H9 (cell line): Measurements from ENCODE around the gene GPRASP3. TPM values are rescaled to one million over a fixed set of nuclear protein-coding genes. Genes with fewer than 3 reads are reported as not detected.

Experiments used
- DNase-seq: peaks from one replicate; pipeline ENCODE4 v3.0.0-alpha.2; 2017
- H2AFZ ChIP-seq: one replicate; pipeline ENCODE4 v1.6.1; 2013; ENCODE audit warnings: mild to moderate bottlenecking, low read length, control low read depth, moderate library complexity
- H2AK5ac ChIP-seq: 2 replicates; pipeline ENCODE4 v1.6.1; 2013; ENCODE audit warnings: low read length, control low read depth, mixed read lengths; ENCODE audit not compliant: insufficient read length
- H2BK120ac ChIP-seq: one replicate; pipeline ENCODE4 v1.6.1; 2013; ENCODE audit warnings: low read depth, mild to moderate bottlenecking, low read length, control low read depth, inconsistent platforms; ENCODE audit not compliant: poor library complexity, severe bottlenecking
- H2BK12ac ChIP-seq: 2 replicates; pipeline ENCODE4 v1.6.1; 2013; ENCODE audit warnings: low read length, control low read depth, mixed read lengths, low read depth; ENCODE audit not compliant: insufficient read length
- H2BK15ac ChIP-seq: 2 replicates; pipeline ENCODE4 v1.6.1; 2013; ENCODE audit warnings: low read depth, low read length, control low read depth
- H2BK20ac ChIP-seq: one replicate; pipeline ENCODE4 v1.6.1; 2013; ENCODE audit warnings: low read depth, mild to moderate bottlenecking, low read length, control low read depth, inconsistent platforms; ENCODE audit not compliant: poor library complexity, severe bottlenecking
- H2BK5ac ChIP-seq: 2 replicates; pipeline ENCODE4 v1.6.1; 2013; ENCODE audit warnings: low read length, control low read depth, mixed read lengths; ENCODE audit not compliant: insufficient read length
- H3K14ac ChIP-seq: 2 replicates; pipeline ENCODE4 v1.6.1; 2013; ENCODE audit warnings: low read length, control low read depth; ENCODE audit not compliant: insufficient read depth
- H3K18ac ChIP-seq: 2 replicates; pipeline ENCODE4 v1.6.1; 2013; ENCODE audit warnings: low read depth, mild to moderate bottlenecking, mixed read lengths, low read length, control low read depth; ENCODE audit not compliant: insufficient read length
- H3K23ac ChIP-seq: 2 replicates; pipeline ENCODE4 v1.6.1; 2013; ENCODE audit warnings: low read length, control low read depth, mixed read lengths, low read depth; ENCODE audit not compliant: insufficient read length
- H3K23me2 ChIP-seq: 2 replicates; pipeline ENCODE4 v1.6.1; 2013; ENCODE audit warnings: low read depth, mild to moderate bottlenecking, mixed read lengths, low read length, control low read depth; ENCODE audit not compliant: insufficient read length, poor library complexity, severe bottlenecking
- H3K27ac ChIP-seq: 2 replicates; pipeline ENCODE4 v1.5.1; 2013; ENCODE audit warnings: low read length, control low read depth, mixed read lengths, low read depth; ENCODE audit not compliant: insufficient read length
- H3K27me3 ChIP-seq: 2 replicates; pipeline ENCODE4 v1.6.1; 2013; ENCODE audit warnings: low read length, control low read depth, inconsistent platforms; ENCODE audit not compliant: insufficient read depth
- H3K4ac ChIP-seq: 2 replicates; pipeline ENCODE4 v1.6.1; 2013; ENCODE audit warnings: low read depth, mild to moderate bottlenecking, control low read depth, inconsistent platforms, low read length, moderate library complexity
- H3K4me1 ChIP-seq: 2 replicates; pipeline ENCODE4 v1.6.1; 2013; ENCODE audit warnings: low read length, control low read depth, inconsistent platforms; ENCODE audit not compliant: insufficient read depth
- H3K4me2 ChIP-seq: 2 replicates; pipeline ENCODE4 v1.6.1; 2013; ENCODE audit warnings: low read length, control low read depth, mixed read lengths; ENCODE audit not compliant: insufficient read length, insufficient read depth
- H3K56ac ChIP-seq: 2 replicates; pipeline ENCODE4 v1.6.1; 2013; ENCODE audit warnings: low read depth, mild to moderate bottlenecking, mixed read lengths, low read length, control low read depth; ENCODE audit not compliant: insufficient read length
- H3K79me1 ChIP-seq: 2 replicates; pipeline ENCODE4 v1.6.1; 2013; ENCODE audit warnings: low read depth, mild to moderate bottlenecking, moderate library complexity, low read length, control low read depth, inconsistent platforms; ENCODE audit not compliant: insufficient read depth, poor library complexity, severe bottlenecking
- H3K79me2 ChIP-seq: 2 replicates; pipeline ENCODE4 v1.6.1; 2013; ENCODE audit warnings: low read length, control low read depth, inconsistent platforms; ENCODE audit not compliant: insufficient read depth
- H3K9ac ChIP-seq: 2 replicates; pipeline ENCODE4 v1.6.1; 2013; ENCODE audit warnings: low read length, control low read depth, mixed read lengths; ENCODE audit not compliant: insufficient read length; ENCODE audit errors: extremely low read depth
- H3K9me3 ChIP-seq: one replicate; pipeline ENCODE4 v1.6.1; 2013; ENCODE audit warnings: low read depth, low read length, inconsistent platforms; ENCODE audit not compliant: control insufficient read depth
- H3T11ph ChIP-seq: one replicate; pipeline ENCODE4 v1.6.1; 2013; ENCODE audit warnings: mild to moderate bottlenecking, low read length, control low read depth, inconsistent platforms
- H4K20me1 ChIP-seq: one replicate; pipeline ENCODE4 v1.6.1; 2013; ENCODE audit not compliant: control insufficient read depth, insufficient read length, insufficient read depth
- H4K5ac ChIP-seq: 2 replicates; pipeline ENCODE4 v1.6.1; 2013; ENCODE audit warnings: low read depth, mild to moderate bottlenecking, mixed read lengths, low read length, control low read depth; ENCODE audit not compliant: insufficient read length
- H4K8ac ChIP-seq: replicated peaks from 2 replicates; pipeline ENCODE4 v1.6.1; 2013; ENCODE audit warnings: low read length, control low read depth, mixed read lengths, low read depth; ENCODE audit not compliant: insufficient read length
- H4K91ac ChIP-seq: 2 replicates; pipeline ENCODE4 v1.6.1; 2013; ENCODE audit warnings: low read depth, mild to moderate bottlenecking, moderate library complexity, mixed read lengths, low read length, control low read depth; ENCODE audit not compliant: insufficient read length
- H3K27ac Mint-ChIP-seq, 3 experiments: 2 replicates in 2 of 3; 3 replicates in 1 of 3; pipeline ENCODE4 v1.8.0; 2020 to 2021; ENCODE audit warnings: mixed read lengths in 3 of 3, mild to moderate bottlenecking in 1 of 3, moderate library complexity in 1 of 3
- H3K27me3 Mint-ChIP-seq: 2 replicates; pipeline ENCODE4 v1.8.0; 2021; ENCODE audit warnings: low read depth, mild to moderate bottlenecking, moderate library complexity, mixed read lengths
- H3K36me3 Mint-ChIP-seq, 3 experiments: 2 replicates in 2 of 3; 3 replicates in 1 of 3; pipeline ENCODE4 v1.8.0; 2020 to 2021; ENCODE audit warnings: low read depth in 3 of 3, mixed read lengths in 3 of 3; ENCODE audit not compliant: insufficient read depth in 1 of 3
- H3K4me1 Mint-ChIP-seq, 2 experiments: 2 replicates each; pipeline ENCODE4 v1.8.0; 2020; ENCODE audit warnings: mixed read lengths in 2 of 2
- H3K4me3 Mint-ChIP-seq, 2 experiments: 2 replicates in 1 of 2; 3 replicates in 1 of 2; pipeline ENCODE4 v1.8.0; 2020 to 2021; ENCODE audit warnings: mild to moderate bottlenecking in 2 of 2, mixed read lengths in 2 of 2, moderate library complexity in 1 of 2
- H3K9me3 Mint-ChIP-seq, 2 experiments: 2 replicates in 1 of 2; 3 replicates in 1 of 2; pipeline ENCODE4 v1.8.0; 2020; ENCODE audit warnings: mild to moderate bottlenecking in 2 of 2, mixed read lengths in 2 of 2, moderate library complexity in 1 of 2
- CTCF ChIP-seq: fragments of 200-600 bp; sonication (generic); conservative IDR thresholded peaks from 3 replicates; pipeline ENCODE4 v1.8.0; 2021; ENCODE audit warnings: antibody characterized with exemption, mild to moderate bottlenecking
- WGBS: extraction: QIAGEN DNeasy Blood & Tissue Kit; methylation state at CpG from one replicate; pipeline ENCODE4 v1.1.7; 2013; ENCODE audit warnings: missing lambda C conversion rate, low lambda C conversion rate, mixed read lengths; ENCODE audit not compliant: insufficient read length; ENCODE audit errors: extremely low coverage; 5-methylcytosine and 5-hydroxymethylcytosine counted together
- total RNA-seq: library from RNA; stranded (reverse); gene quantifications from 2 replicates; pipeline ENCODE4 v1.2.1, GENCODE V29; 2021

The GPRASP3 gene
- total RNA-seq, 1 experiment from 2014 or later = 4.8 TPM

- Histone ChIP-seq H3K4ac (no peak overlapping the region), H3K27me3 (no peaks in the 10 kb centered on the region), H3K4me2 (no peak overlapping the region), H3K23ac (no peak overlapping the region), H3K18ac (no peak overlapping the region), H3T11ph (no peak overlapping the region), H4K8ac (no peak overlapping the region), H2BK5ac (no peak overlapping the region), H3K79me1 (no peaks in the 10 kb centered on the region), H3K79me2 (no peaks in the 10 kb centered on the region), H2BK120ac (no peak overlapping the region), H3K14ac (no peak overlapping the region), H3K9me3 (peaks cover 12% of the 10 kb centered on the region), H3K27ac (no peak overlapping the region), H2BK12ac (no peak overlapping the region), H4K5ac (no peak overlapping the region), H2AK5ac (no peak overlapping the region), H4K91ac (no peak overlapping the region), H2BK20ac (no peak overlapping the region), H3K4me1 (no peaks in the 10 kb centered on the region), H2BK15ac (no peak overlapping the region), H3K23me2 (no peaks in the 10 kb centered on the region), H2AFZ (no peak overlapping the region), H3K9ac (no peak overlapping the region), H4K20me1 (no peaks in the 10 kb centered on the region), H3K56ac (no peak overlapping the region)
- no peak for DNase-seq
- peaks cover 0 to 3% of the 10 kb centered on the region in 2 experiments; a peak in 1 of 4 replicates for H3K4me1 Mint-ChIP-seq
- no peak for TF ChIP-seq CTCF
- no peak overlapping the region for H3K27ac Mint-ChIP-seq
- peaks cover 66 to 71% of the 10 kb centered on the region in 2 experiments for H3K9me3 Mint-ChIP-seq
- no CpG with 5 or more reads among the region's 2 CpGs for WGBS
- no peak overlapping the region for H3K4me3 Mint-ChIP-seq
- no peaks in the 10 kb centered on the region; the same call in 1 of the 2 replicates for H3K27me3 Mint-ChIP-seq
- peaks cover 4 to 16% (median 6%) of the 10 kb centered on the region in 3 experiments; a peak in 6 of 7 replicates for H3K36me3 Mint-ChIP-seq
These were observed 35.6 kb upstream of the GPRASP3 start for GRCh38 chrX:102684772-102685520.
